M059J (cell line): ENCODE results near the gene OR2T3. TPM values are rescaled to one million over a fixed set of nuclear protein-coding genes. Genes with fewer than 3 reads are reported as not detected.
"Not testable (repeated sequence)": the region's sequence is repeated elsewhere in the genome, so short reads cannot be mapped to it uniquely, and the experiment has no call there.

ENCODE experiments used
- DNase-seq: peaks from one replicate; pipeline ENCODE4 v3.0.0-alpha.2; 2012; ENCODE audit warnings: low read depth
- total RNA-seq: library from RNA; depleted of rRNA; stranded (reverse); fragments of >200 nt; shearing (Covaris generic); gene quantifications from 2 replicates; pipeline ENCODE4 v1.2.3, GENCODE V29; 2014; rRNA removed

OR2T3 gene
- total RNA-seq, 1 experiment from 2014 or later = not detected

- DNase-seq = no peak
Observed at GRCh38 chr1:248471154-248471553, 2.0 kb upstream of the OR2T3 start.

- DNase-seq = not testable (repeated sequence)
Observed at GRCh38 chr1:248472111-248472510, 1.0 kb upstream of the OR2T3 start.

GRCh38 chr1:248475660-248476059 lies 2.5 kb downstream of the OR2T3 start:
- DNase-seq = not testable (repeated sequence)

- DNase-seq = not testable (repeated sequence)
Observed at GRCh38 chr1:248481686-248482579, 8.8 kb downstream of the OR2T3 start.

GRCh38 chr1:248488289-248488688 lies 15.1 kb downstream of the OR2T3 start, which contains the start of gene OR2T5:
TSS of gene OR2T5 (plus strand) at chr1:248488589. CDS start at chr1:248488589, 0 bp downstream.
- DNase-seq = not testable (repeated sequence)

GRCh38 chr1:248496661-248497060 lies 23.5 kb downstream of the OR2T3 start:
- not testable (repeated sequence) for DNase-seq

GRCh38 chr1:248500305-248501035 lies 27.3 kb downstream of the OR2T3 start:
- DNase-seq = not testable (repeated sequence)

GRCh38 chr1:248507773-248508172 lies 34.6 kb downstream of the OR2T3 start, which contains the start of gene OR2G6:
TSS of gene OR2G6 (plus strand) at chr1:248508073. CDS start at chr1:248521647, 13,574 bp downstream.
- DNase-seq = not testable (repeated sequence)

GRCh38 chr1:248510217-248510616 lies 37.1 kb downstream of the OR2T3 start:
- not testable (repeated sequence) for DNase-seq

- DNase-seq = no peak
Observed at GRCh38 chr1:248521856-248522255, 48.7 kb downstream of the OR2T3 start.

Other genes with a start within 250 kb of the OR2T3 start
- not detected in 2 replicates for gene OR2M4, start 241.9 kb upstream of the OR2T3 start, total RNA-seq
- not detected in 2 replicates for gene OR2T33, start 195.4 kb upstream of the OR2T3 start, total RNA-seq
- gene OR2T12, start 169.9 kb upstream of the OR2T3 start, total RNA-seq = not detected in 2 replicates
- not detected in 2 replicates for gene OR2M7, start 148.8 kb upstream of the OR2T3 start, total RNA-seq
- not detected in 2 replicates for gene OR14C36, start 124.6 kb upstream of the OR2T3 start, total RNA-seq
- gene OR2T4, start 111.7 kb upstream of the OR2T3 start, total RNA-seq = not detected in 2 replicates
- gene OR2T6, start 97.6 kb upstream of the OR2T3 start, total RNA-seq = not detected in 2 replicates
- not detected in 2 replicates for gene OR2T1, start 70.3 kb upstream of the OR2T3 start, total RNA-seq
- not detected in 2 replicates for gene OR2T2, start 27.7 kb upstream of the OR2T3 start, total RNA-seq
- gene OR2T5, start 15.2 kb downstream of the OR2T3 start, total RNA-seq = not detected in 2 replicates
- gene OR2G6, start 34.7 kb downstream of the OR2T3 start, total RNA-seq = not detected in 2 replicates
- not detected in 2 replicates for gene OR2T29, start 89.4 kb downstream of the OR2T3 start, total RNA-seq
- gene OR2T34, start 101.4 kb downstream of the OR2T3 start, total RNA-seq = not detected in 2 replicates
- gene OR2T10, start 124.3 kb downstream of the OR2T3 start, total RNA-seq = not detected in 2 replicates
- not detected in 2 replicates for gene OR2T11, start 161.7 kb downstream of the OR2T3 start, total RNA-seq
- gene OR2T35, start 171.9 kb downstream of the OR2T3 start, total RNA-seq = not detected in 2 replicates
- not detected in 2 replicates for gene OR2T27, start 182.2 kb downstream of the OR2T3 start, total RNA-seq
- 0.15 TPM in 1 of 2 replicates, not detected in the other for gene OR14I1, start 229.4 kb downstream of the OR2T3 start, total RNA-seq